Heart right ventricle (tissue), 16 donors: ENCODE measurements around the gene PNMA8A. TPM values are rescaled to one million over a fixed set of nuclear protein-coding genes. Genes with fewer than 3 reads are reported as not detected.

Source experiments
- ATAC-seq, 8 donors: fragments of 200-7000 bp; cut with Tn5 transposase; one replicate each; pipeline ENCODE4 v1.9.1; 2020; ENCODE audit warnings: mild to moderate bottlenecking in 8 of 8, moderate library complexity in 8 of 8, moderate number of reproducible peaks in 1 of 8
- DNase-seq, 2 donors: peaks; one replicate each; pipeline ENCODE4 v3.0.0-alpha.2; 2020
- H3K27ac ChIP-seq, 10 donors: fragments of 200-600 bp; sonication (generic) in 2 of 10; one replicate each; pipeline versions ENCODE4 v1.5.0 to v1.8.0; 2020 to 2022; ENCODE audit warnings: mild to moderate bottlenecking in 3 of 10
- H3K27me3 ChIP-seq, 7 donors: fragments of 200-600 bp; one replicate each; pipeline ENCODE4 v1.8.0; 2021 to 2022; ENCODE audit warnings: mild to moderate bottlenecking in 2 of 7
- H3K36me3 ChIP-seq, 9 donors: fragments of 200-600 bp; sonication (generic) in 1 of 9; one replicate each; pipeline versions ENCODE4 v1.5.0 to v1.8.0; 2020 to 2022; ENCODE audit warnings: mild to moderate bottlenecking in 2 of 9
- H3K4me1 ChIP-seq, 9 donors: fragments of 200-600 bp; sonication (generic) in 1 of 9; one replicate each; pipeline versions ENCODE4 v1.5.0 to v1.8.0; 2020 to 2022; ENCODE audit warnings: mild to moderate bottlenecking in 4 of 9
- H3K4me3 ChIP-seq, 10 donors: fragments of 200-600 bp; sonication (generic) in 2 of 10; one replicate each; pipeline versions ENCODE4 v1.5.0 to v1.8.0; 2020 to 2022; ENCODE audit warnings: mild to moderate bottlenecking in 7 of 10, moderate library complexity in 2 of 10
- H3K9me3 ChIP-seq, 11 donors: fragments of 200-600 bp in 10 of 11; sonication (generic) in 2 of 11; one replicate each; pipeline versions ENCODE4 v1.5.0 to v1.8.0; 2013 to 2022; ENCODE audit warnings: mild to moderate bottlenecking in 2 of 11, control low read depth in 1 of 11, moderate library complexity in 1 of 11
- WGBS, 2 donors: extraction: QIAGEN DNeasy Blood & Tissue Kit; methylation state at CpG; one replicate each; pipeline ENCODE4 v1.1.7; 2013; ENCODE audit warnings: inconsistent platforms in 1 of 2; 5-methylcytosine and 5-hydroxymethylcytosine counted together
- intact Hi-C, 10 donors: fragments of 100-400 bp; cut with DNase I; formaldehyde crosslinking; loops; one replicate each; pipeline versions ENCODE4 v1.11.1 to v1.14.2; 2022
- polyA plus RNA-seq, 2 donors: library from polyadenylated mRNA; stranded (reverse); fragments of 200-250 nt; gene quantifications; one replicate each; pipeline ENCODE4 v1.2.3, GENCODE V29; 2013
- total RNA-seq, 10 donors: library from RNA; stranded (reverse); fragmentation: NEBNext Ultra II Directional in 3 of 10; extraction: Animal tissue kit (Norgen Biotek cat#: 25700) in 3 of 10; gene quantifications; one replicate each; pipeline versions ENCODE4 v1.2.1 to v1.2.4, GENCODE V29; 2021 to 2023
- TF ChIP-seq, protein P1 (sequence below), 9 donors: fragments of 200-600 bp; sonication (generic) in 2 of 9; IDR thresholded peaks; one replicate each; pipeline versions ENCODE4 v1.5.0 to v1.8.0; 2021 to 2022; ENCODE audit warnings: antibody characterized with exemption in 9 of 9, mild to moderate bottlenecking in 5 of 9, moderate library complexity in 1 of 9
- donor health status: Arrhythmogenic right ventricular cardiomyopathy.
- donor health status: ischemic (EF 13 %, LVEDD 7.1; RV severe dilation, severe dysfunction).
- donor health status: healthy with polysubstance abuse.
- donor health status: DM: no; HTN: yes; CAD: no.
- donor health status: DM: no; HTN: no; CAD: no.
- donor health status: ischemic (EF 25% LVEDD 6.9; RV normal size, moderate dysfunction).
- donor health status: ischemic (EF 25% LVEDD 5.7; RV mildly dilated, moderate dysfunction).
- donor health status: healthy.
- donor health status: DM: yes; HTN: yes; CAD: no.
- donor health status: Ischemic cardiomyopathy.
- donor health status: ischemic (EF 35%, LVEDD 5.7; RV mildly dilated, moderate dysfunction).
- donor health status: nonischemic (EF 11% LVEDD 7.7; RV severe dilation, severe dysfunction).
- donor health status: DM: yes; HTN: yes; CAD: no.
- donor health status: PGD.
- donor health status: ischemic (EF 29% LVEDD 5.4; RV normal size, mild dysfunction).
- donor health status: nonischemic (EF 23%, LVEDD 6.1; RV moderate dilation, normal function).

PNMA8A gene
- total and polyA plus RNA-seq, 12 donors = 2.8 to 12.3 (median 8.7) TPM

GRCh38 chr19:46460055-46460454 lies 11.3 kb downstream of the PNMA8A start:
- TF ChIP-seq, protein P1, sequence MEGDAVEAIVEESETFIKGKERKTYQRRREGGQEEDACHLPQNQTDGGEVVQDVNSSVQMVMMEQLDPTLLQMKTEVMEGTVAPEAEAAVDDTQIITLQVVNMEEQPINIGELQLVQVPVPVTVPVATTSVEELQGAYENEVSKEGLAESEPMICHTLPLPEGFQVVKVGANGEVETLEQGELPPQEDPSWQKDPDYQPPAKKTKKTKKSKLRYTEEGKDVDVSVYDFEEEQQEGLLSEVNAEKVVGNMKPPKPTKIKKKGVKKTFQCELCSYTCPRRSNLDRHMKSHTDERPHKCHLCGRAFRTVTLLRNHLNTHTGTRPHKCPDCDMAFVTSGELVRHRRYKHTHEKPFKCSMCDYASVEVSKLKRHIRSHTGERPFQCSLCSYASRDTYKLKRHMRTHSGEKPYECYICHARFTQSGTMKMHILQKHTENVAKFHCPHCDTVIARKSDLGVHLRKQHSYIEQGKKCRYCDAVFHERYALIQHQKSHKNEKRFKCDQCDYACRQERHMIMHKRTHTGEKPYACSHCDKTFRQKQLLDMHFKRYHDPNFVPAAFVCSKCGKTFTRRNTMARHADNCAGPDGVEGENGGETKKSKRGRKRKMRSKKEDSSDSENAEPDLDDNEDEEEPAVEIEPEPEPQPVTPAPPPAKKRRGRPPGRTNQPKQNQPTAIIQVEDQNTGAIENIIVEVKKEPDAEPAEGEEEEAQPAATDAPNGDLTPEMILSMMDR (IDR thresholded peaks at IDR 0.05) = no peak
- Histone ChIP-seq H3K9me3 (no peaks in the 10 kb centered on the region), H3K27ac (no peak overlapping the region), H3K4me3 (no peak overlapping the region), H3K36me3 (no peaks in the 10 kb centered on the region), H3K4me1 (no peaks in the 10 kb centered on the region), H3K27me3 (peaks cover 0 to 20% (median 0%) of the 10 kb centered on the region in 7 donors)
- ATAC-seq (no peak), DNase-seq (no peak)
- WGBS, 2 donors = 63 to 90% methylated on average over 2 of the region's 2 CpGs
- intact Hi-C loops = no loop called here

DNA sequence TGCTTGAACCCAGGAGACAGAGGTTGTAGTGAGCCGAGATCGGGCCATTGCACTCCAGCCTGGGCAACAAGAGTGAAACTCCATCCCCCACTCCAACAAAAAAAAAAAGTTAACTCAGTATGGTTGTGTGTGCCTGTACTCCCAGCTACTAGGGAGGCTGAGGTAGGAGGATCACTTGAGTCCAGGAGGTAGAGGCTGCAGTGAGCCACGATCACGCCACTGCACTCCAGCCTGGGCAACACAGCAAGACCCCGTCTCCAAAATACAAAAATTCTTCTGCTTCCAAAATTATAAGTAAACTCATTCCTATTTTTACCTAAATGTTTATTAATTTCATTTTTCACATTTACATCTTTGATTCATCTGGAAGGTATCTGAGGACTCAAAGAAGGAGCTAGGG lies 14.4 kb downstream of the PNMA8A start:
- 91 to 97% methylated on average over 5 of the region's 5 CpGs for WGBS, 2 donors
- H3K4me1 ChIP-seq = no peaks in the 10 kb centered on the region
- no peak for ATAC-seq
- TF ChIP-seq, protein P1 (IDR thresholded peaks at IDR 0.05) = no peak
- no peak overlapping the region for H3K4me3 ChIP-seq
- no peak overlapping the region for H3K27ac ChIP-seq
- peaks cover 0 to 20% (median 0%) of the 10 kb centered on the region in 7 donors for H3K27me3 ChIP-seq
- intact Hi-C loops = no loop called here
- no peaks in the 10 kb centered on the region for H3K36me3 ChIP-seq
- DNase-seq = no peak
- no peaks in the 10 kb centered on the region for H3K9me3 ChIP-seq

GRCh38 chr19:46454244-46454643 lies 17.1 kb downstream of the PNMA8A start:
- ATAC-seq = no peak

DNA sequence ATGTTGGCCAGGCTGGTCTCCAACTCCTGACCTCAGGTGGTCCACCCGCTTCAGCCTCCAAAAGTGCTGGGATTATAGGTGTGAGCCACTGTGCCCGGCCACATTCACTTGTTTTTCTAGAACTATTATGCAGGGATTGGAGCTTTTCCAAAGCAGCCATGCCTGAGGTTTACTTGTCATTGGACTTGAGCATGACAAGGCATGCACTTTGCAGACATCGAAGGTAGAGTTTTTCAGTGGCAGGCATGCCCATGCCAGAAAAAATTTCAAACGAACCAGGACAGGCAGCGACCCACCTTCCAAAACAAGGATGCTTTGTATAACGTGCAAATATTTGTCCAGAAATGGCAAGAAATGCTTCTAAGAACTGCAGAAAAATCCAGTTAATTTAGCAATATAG lies 17.7 kb downstream of the PNMA8A start:
- 86 to 89% methylated on average over 6 of the region's 6 CpGs for WGBS, 2 donors
- Histone ChIP-seq H3K9me3 (peaks cover 0 to 12% (median 0%) of the 10 kb centered on the region in 11 donors), H3K27ac (no peak overlapping the region), H3K27me3 (peaks cover 0 to 20% (median 0%) of the 10 kb centered on the region in 7 donors), H3K4me1 (peaks cover 0 to 12% (median 0%) of the 10 kb centered on the region in 9 donors), H3K36me3 (no peaks in the 10 kb centered on the region), H3K4me3 (no peak overlapping the region)
- DNase-seq = no peak
- intact Hi-C loops = no loop called here
- no peak for ATAC-seq
- TF ChIP-seq, protein P1 (IDR thresholded peaks at IDR 0.05) = no peak

More at GRCh38 chr19:46454244-46454643, 17.1 kb downstream of the PNMA8A start:
- no peak for DNase-seq
- Histone ChIP-seq H3K27me3 (peaks cover 0 to 20% (median 0%) of the 10 kb centered on the region in 7 donors), H3K4me3 (no peak overlapping the region), H3K4me1 (peaks cover 0 to 12% (median 0%) of the 10 kb centered on the region in 9 donors), H3K9me3 (peaks cover 0 to 11% (median 0%) of the 10 kb centered on the region in 11 donors), H3K27ac (no peak overlapping the region), H3K36me3 (no peaks in the 10 kb centered on the region)
- TF ChIP-seq, protein P1 (IDR thresholded peaks at IDR 0.05) = no peak
- intact Hi-C loops = no loop called here
- WGBS, 2 donors = 68 to 78% methylated on average over 3 of the region's 3 CpGs
